Uterus (tissue), 4 donors: ENCODE data around the gene CISD1. TPM values are rescaled to one million over a fixed set of nuclear protein-coding genes. Genes with fewer than 3 reads are reported as not detected.

ENCODE experiments used
- DNase-seq, 2 donors: peaks; one replicate each; pipeline ENCODE4 v3.0.0-alpha.2; 2019 to 2020
- H3K27ac ChIP-seq, 2 donors: fragments of 200-600 bp; sonication (generic); 1 replicate in 1 of 2; 2 replicates in 1 of 2; pipeline ENCODE4 v1.5.1; 2016 to 2018
- H3K27me3 ChIP-seq, 2 donors: fragments of 200-600 bp; sonication (generic); one replicate each; pipeline ENCODE4 v1.5.1; 2018 to 2019; ENCODE audit warnings: control low read depth in 1 of 2
- H3K36me3 ChIP-seq, 2 donors: fragments of 200-600 bp; sonication (generic); one replicate each; pipeline ENCODE4 v1.5.1; 2019; ENCODE audit warnings: control low read depth in 1 of 2
- H3K4me1 ChIP-seq, 2 donors: fragments of 200-600 bp; sonication (generic); one replicate each; pipeline ENCODE4 v1.5.1; 2018 to 2019; ENCODE audit warnings: control low read depth in 1 of 2
- H3K4me3 ChIP-seq, 2 donors: fragments of 200-600 bp; sonication (generic); 1 replicate in 1 of 2; 2 replicates in 1 of 2; pipeline ENCODE4 v1.5.1; 2018 to 2019; ENCODE audit warnings: mild to moderate bottlenecking in 1 of 2
- H3K9me3 ChIP-seq, 2 donors: fragments of 200-600 bp; sonication (generic); one replicate each; pipeline ENCODE4 v1.5.1; 2019; ENCODE audit warnings: control low read depth in 1 of 2
- CTCF ChIP-seq, 4 experiments: fragments of 200-600 bp in 2 of 4; fragments of 450-650 bp in 2 of 4; sonication (generic) in 2 of 4; IDR thresholded peaks; one replicate each; pipeline ENCODE4 v1.5.1; 2016 to 2019; ENCODE audit warnings: antibody characterized with exemption in 4 of 4, mild to moderate bottlenecking in 2 of 4, moderate library complexity in 1 of 4
- POLR2A ChIP-seq, 2 donors: fragments of 450-650 bp; IDR thresholded peaks; one replicate each; pipeline ENCODE4 v1.6.1; 2016; ENCODE audit warnings: antibody characterized with exemption in 2 of 2, mild to moderate bottlenecking in 1 of 2, moderate library complexity in 1 of 2
- intact Hi-C: fragments of 100-400 bp; cut with DNase I; formaldehyde crosslinking; loops from one replicate; pipeline ENCODE4 v1.15.1; 2023; ENCODE audit warnings: low total_unique reads
- total RNA-seq, 4 donors: library from RNA; depleted of rRNA in 3 of 4; stranded (reverse); fragments of >200 nt in 3 of 4; gene quantifications; one replicate each; pipeline versions ENCODE4 v1.1.0 to v1.2.4, GENCODE V29; 2014 to 2023
- donor health status: DM: yes; HTN: yes; CAD: no.

The CISD1 gene
- total RNA-seq, 4 donors from 2014 or later, result 9.7 to 17.4 (median 11.3) TPM

GRCh38 chr10:58331646-58332045 is 62.7 kb downstream of the CISD1 start:
- no peak for TF ChIP-seq CTCF (IDR thresholded peaks at IDR 0.05)
- TF ChIP-seq POLR2A (IDR thresholded peaks at IDR 0.05), result no peak
- no peak for DNase-seq
- H3K4me1 ChIP-seq, result no peaks in the 10 kb centered on the region
- H3K4me3 ChIP-seq, result no peak overlapping the region
- no peaks in the 10 kb centered on the region for H3K9me3 ChIP-seq
- H3K27ac ChIP-seq, result no peak overlapping the region
- H3K36me3 ChIP-seq, result no peaks in the 10 kb centered on the region
- intact Hi-C loops, result loop anchor here (10.0 kb wide), 1 partner anchor 53 kb away; the partner anchor contains the start of gene TFAM
- H3K27me3 ChIP-seq, result no peaks in the 10 kb centered on the region

- peak; percentile 83 to 86 for DNase-seq
- H3K9me3 ChIP-seq, result no peaks in the 10 kb centered on the region
- H3K4me1 ChIP-seq, result no peaks in the 10 kb centered on the region
- H3K4me3 ChIP-seq, result peak within 1 kb of the TSS; percentile 84 to 97
- H3K27ac ChIP-seq, result peak within 1 kb of the TSS; percentile 79 to 82
- intact Hi-C loops, result loop anchor here (10.0 kb wide), 1 partner anchor 50 kb away; the partner anchor contains the start of gene TFAM
- H3K27me3 ChIP-seq, result no peaks in the 10 kb centered on the region
- TF ChIP-seq CTCF (IDR thresholded peaks at IDR 0.05) (no peak), POLR2A (IDR thresholded peaks at IDR 0.05) (peak; percentile 37 to 88)
- no peaks in the 10 kb centered on the region for H3K36me3 ChIP-seq
Observed at GRCh38 chr10:58334817-58335305, 65.9 kb downstream of the CISD1 start, which contains the start of gene UBE2D1. TSS of gene UBE2D1 (plus strand) at chr10:58335006. CDS start at chr10:58335202, 196 bp downstream.

- Histone ChIP-seq H3K27me3 (no peaks in the 10 kb centered on the region), H3K4me1 (no peaks in the 10 kb centered on the region), H3K4me3 (peak overlapping the region; percentile 84 to 97), H3K27ac (peak overlapping the region; percentile 79 to 82), H3K9me3 (no peaks in the 10 kb centered on the region), H3K36me3 (no peaks in the 10 kb centered on the region)
- peak in 1 of 2 donors; percentile 32 for DNase-seq
- intact Hi-C loops, result loop anchor here (10.0 kb wide), 1 partner anchor 49 kb away; the partner anchor contains the start of gene TFAM
- TF ChIP-seq POLR2A (IDR thresholded peaks at IDR 0.05), result no peak
- no peak for TF ChIP-seq CTCF (IDR thresholded peaks at IDR 0.05)
Observed at GRCh38 chr10:58335306-58336005, 66.5 kb downstream of the CISD1 start.

- intact Hi-C loops, result loop anchor here (10.0 kb wide), 1 partner anchor 49 kb away; the partner anchor contains the start of gene TFAM
- Histone ChIP-seq H3K4me3 (peak overlapping the region in 1 of 2 donors; percentile 97), H3K9me3 (no peaks in the 10 kb centered on the region), H3K4me1 (no peaks in the 10 kb centered on the region), H3K36me3 (no peaks in the 10 kb centered on the region), H3K27ac (peak overlapping the region in 1 of 2 donors; percentile 82), H3K27me3 (no peaks in the 10 kb centered on the region)
- no peak for TF ChIP-seq POLR2A (IDR thresholded peaks at IDR 0.05)
- no peak for TF ChIP-seq CTCF (IDR thresholded peaks at IDR 0.05)
- no peak for DNase-seq
Observed at GRCh38 chr10:58336242-58336641, 67.3 kb downstream of the CISD1 start.

Other genes starting within 250 kb of the CISD1 start
- 10 to 100 TPM in 1 of 4 donors, 1 to 10 TPM in 2, under 1 TPM in 1; 0.26 to 10.8 (median 3.8) TPM for gene IPMK, start 1.3 kb upstream of the CISD1 start, total RNA-seq
- gene UBE2D1, start 65.8 kb downstream of the CISD1 start, total RNA-seq, result 10 to 100 TPM in 3 of 4 donors, 1 to 10 TPM in 1; 9.4 to 67.6 (median 20.6) TPM
- gene TFAM, start 116.2 kb downstream of the CISD1 start, total RNA-seq, result 10 to 100 TPM; 11.8 to 48.6 (median 25.9) TPM
- gene BICC1, start 243.7 kb downstream of the CISD1 start, total RNA-seq, result 10 to 100 TPM in 3 of 4 donors, 1 to 10 TPM in 1; 1.3 to 29.7 (median 17.5) TPM